ENCODE measurements around the gene FBXO42. TPM values are rescaled to one million over a fixed set of nuclear protein-coding genes. Genes with fewer than 3 reads are reported as not detected.

Gene FBXO42
- total and polyA plus RNA-seq, 2 donors (not counting 1 experiment from before 2014, with no cell fraction given), result 10.4 to 13.5 TPM

DNA sequence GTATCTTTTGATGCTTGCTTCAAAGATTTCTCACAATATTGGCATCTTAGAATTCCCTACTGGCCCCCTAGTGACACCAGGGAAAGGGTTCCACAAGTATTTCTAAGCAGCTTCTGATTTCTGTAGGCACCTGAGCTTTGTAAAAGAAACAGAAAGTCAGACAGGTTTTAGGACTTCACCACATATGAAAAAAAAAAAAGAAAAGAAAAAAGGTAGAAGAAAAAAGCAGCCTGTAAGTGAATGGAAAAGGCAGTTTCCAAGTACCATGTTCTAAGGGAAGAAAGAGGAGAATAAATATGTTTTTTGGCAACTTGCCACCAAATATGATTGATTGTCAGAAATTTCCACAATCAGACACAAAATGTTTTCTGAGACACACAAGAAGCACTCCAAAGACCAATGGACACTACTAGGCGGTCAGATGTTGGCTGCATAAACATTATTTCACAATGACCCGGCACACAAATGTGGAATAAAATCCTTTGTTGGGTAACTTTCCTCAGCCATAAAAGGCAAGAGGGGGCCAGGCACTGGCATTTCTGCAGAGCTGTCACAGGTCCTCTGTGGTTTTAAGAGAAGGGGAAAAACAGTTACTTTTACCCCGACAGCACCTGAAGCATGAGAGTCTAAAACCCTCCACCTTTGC, 102.6 kb downstream of the FBXO42 start:
- peak; percentile 64 to 96 for DNase-seq (ENCODE audit: low read depth in 2 of 2)
- Histone ChIP-seq H3K36me3 (ENCODE audit: control insufficient read depth, insufficient read depth, low read length) (peaks cover 2% of the 10 kb centered on the region), H3K79me2 (ENCODE audit: control insufficient read depth, insufficient read depth, low read length) (no peaks in the 10 kb centered on the region), H4K20me1 (ENCODE audit: control insufficient read depth, extremely low read depth, insufficient read depth, low read length) (no peaks in the 10 kb centered on the region), H3K9ac (ENCODE audit: insufficient read depth, low read length) (no peak overlapping the region), H3K4me3 (replicated peaks in 1 of 4; ENCODE audit: control extremely low read depth in 1 of 4, insufficient read depth in 1 of 4, low read depth in 3 of 4, low read length in 4 of 4) (no peak overlapping the region), H3K9me3 (ENCODE audit: control insufficient read depth, insufficient read depth, low read depth, low read length) (no peaks in the 10 kb centered on the region), H3K4me2 (ENCODE audit: extremely low read depth, insufficient read depth, low read length) (no peak overlapping the region), H2AFZ (ENCODE audit: low read length) (no peak overlapping the region), H3K27me3 (ENCODE audit: control insufficient read depth, insufficient read depth, low read length) (no peaks in the 10 kb centered on the region), H3K27ac (ENCODE audit: insufficient read depth, low read length) (no peak overlapping the region), H3K4me1 (ENCODE audit: control insufficient read depth, extremely low read depth, insufficient read depth, low read length) (peaks cover 13% of the 10 kb centered on the region)
- TF ChIP-seq CTCF (conservative IDR thresholded peaks at IDR 0.05 in 1 of 2, IDR thresholded peaks at IDR 0.05 in 1 of 2; ENCODE audit: low read depth in 1 of 2, low read length in 2 of 2) (no peak), EZH2 (IDR thresholded peaks at IDR 0.05; ENCODE audit: low read length, missing control alignments) (no peak)

DNA sequence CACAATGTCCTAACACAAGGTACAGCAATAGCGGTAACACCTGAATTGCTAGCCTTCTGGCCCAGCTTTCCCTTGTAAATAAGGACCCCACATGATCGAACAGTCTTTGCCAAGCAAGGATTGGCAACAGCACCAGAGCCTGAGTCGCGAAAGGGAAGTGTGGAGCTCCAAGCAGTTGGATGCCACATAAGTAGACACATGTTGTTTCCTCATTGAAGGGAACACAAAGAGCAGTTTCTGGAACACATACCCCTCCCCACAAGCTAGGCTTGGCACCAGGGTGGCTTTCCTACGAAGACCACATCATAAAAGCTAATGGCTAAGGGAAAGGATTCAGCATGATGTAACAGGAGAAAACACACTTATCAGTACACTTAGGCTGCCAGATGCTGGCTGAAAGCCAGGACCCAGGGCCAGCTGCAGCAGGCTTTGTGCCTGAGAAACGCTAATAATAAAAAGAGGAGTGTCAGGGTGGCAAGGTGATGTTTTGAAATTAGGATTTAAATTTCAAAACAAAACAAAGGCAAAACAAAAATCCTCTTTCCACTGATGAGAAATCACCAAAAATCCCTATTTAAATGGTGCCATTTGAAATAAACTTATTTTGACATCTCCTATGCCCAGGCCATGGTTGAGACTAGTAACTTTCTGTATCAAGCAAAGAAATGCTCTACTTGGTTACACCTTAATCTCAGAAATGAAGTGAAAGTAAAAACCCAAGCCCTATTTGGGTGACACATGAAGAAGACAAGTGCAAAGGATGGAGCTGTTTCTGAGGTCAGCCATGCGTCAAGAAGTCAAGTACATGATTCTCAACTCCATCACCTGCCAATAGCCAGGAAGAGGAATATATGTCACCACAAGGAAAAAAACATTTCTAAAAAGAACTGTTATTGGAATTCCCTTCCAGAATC, 103.4 kb downstream of the FBXO42 start:
- peak; percentile 85 to 91 for DNase-seq (ENCODE audit: low read depth in 2 of 2)
- Histone ChIP-seq H3K9ac (ENCODE audit: insufficient read depth, low read length) (no peak overlapping the region), H3K4me3 (replicated peaks in 1 of 4; ENCODE audit: control extremely low read depth in 1 of 4, insufficient read depth in 1 of 4, low read depth in 3 of 4, low read length in 4 of 4) (no peak overlapping the region), H3K9me3 (ENCODE audit: control insufficient read depth, insufficient read depth, low read depth, low read length) (no peaks in the 10 kb centered on the region), H3K36me3 (ENCODE audit: control insufficient read depth, insufficient read depth, low read length) (peaks cover 2% of the 10 kb centered on the region), H3K79me2 (ENCODE audit: control insufficient read depth, insufficient read depth, low read length) (no peaks in the 10 kb centered on the region), H4K20me1 (ENCODE audit: control insufficient read depth, extremely low read depth, insufficient read depth, low read length) (no peaks in the 10 kb centered on the region), H3K27ac (ENCODE audit: insufficient read depth, low read length) (no peak overlapping the region), H3K4me1 (ENCODE audit: control insufficient read depth, extremely low read depth, insufficient read depth, low read length) (peaks cover 13% of the 10 kb centered on the region), H2AFZ (ENCODE audit: low read length) (no peak overlapping the region), H3K4me2 (ENCODE audit: extremely low read depth, insufficient read depth, low read length) (peak overlapping the region; percentile 51), H3K27me3 (ENCODE audit: control insufficient read depth, insufficient read depth, low read length) (no peaks in the 10 kb centered on the region)
- TF ChIP-seq EZH2 (IDR thresholded peaks at IDR 0.05; ENCODE audit: low read length, missing control alignments), result no peak
- TF ChIP-seq CTCF (conservative IDR thresholded peaks at IDR 0.05 in 1 of 2, IDR thresholded peaks at IDR 0.05 in 1 of 2; ENCODE audit: low read depth in 1 of 2, low read length in 2 of 2), result no peak

- H2AFZ ChIP-seq (ENCODE audit: low read length), result no peak overlapping the region
- H4K20me1 ChIP-seq (ENCODE audit: control insufficient read depth, extremely low read depth, insufficient read depth, low read length), result no peaks in the 10 kb centered on the region
- H3K4me2 ChIP-seq (ENCODE audit: extremely low read depth, insufficient read depth, low read length), result no peak overlapping the region
- no peaks in the 10 kb centered on the region for H3K36me3 ChIP-seq (ENCODE audit: control insufficient read depth, insufficient read depth, low read length)
- no peak for TF ChIP-seq CTCF (conservative IDR thresholded peaks at IDR 0.05 in 1 of 2, IDR thresholded peaks at IDR 0.05 in 1 of 2; ENCODE audit: low read depth in 1 of 2, low read length in 2 of 2)
- TF ChIP-seq EZH2 (IDR thresholded peaks at IDR 0.05; ENCODE audit: low read length, missing control alignments), result no peak
- no peaks in the 10 kb centered on the region for H3K9me3 ChIP-seq (ENCODE audit: control insufficient read depth, insufficient read depth, low read depth, low read length)
- H3K4me1 ChIP-seq (ENCODE audit: control insufficient read depth, extremely low read depth, insufficient read depth, low read length), result peaks cover 13% of the 10 kb centered on the region
- no peak overlapping the region for H3K4me3 ChIP-seq (replicated peaks in 1 of 4; ENCODE audit: control extremely low read depth in 1 of 4, insufficient read depth in 1 of 4, low read depth in 3 of 4, low read length in 4 of 4)
- no peaks in the 10 kb centered on the region for H3K79me2 ChIP-seq (ENCODE audit: control insufficient read depth, insufficient read depth, low read length)
- H3K27me3 ChIP-seq (ENCODE audit: control insufficient read depth, insufficient read depth, low read length), result no peaks in the 10 kb centered on the region
- no peak for DNase-seq (ENCODE audit: low read depth in 2 of 2)
- no peak overlapping the region for H3K27ac ChIP-seq (ENCODE audit: insufficient read depth, low read length)
- no peak overlapping the region for H3K9ac ChIP-seq (ENCODE audit: insufficient read depth, low read length)
Measured at GRCh38 chr1:16248007-16248436, 104.3 kb downstream of the FBXO42 start.
